Nephron (organoid): ENCODE measurements around the gene COL10A1.

Experiments used
- H3K27ac Mint-ChIP-seq, 3 experiments: 2 replicates each; pipeline ENCODE4 v1.8.0; 2020; ENCODE audit warnings: mixed read lengths in 3 of 3, mild to moderate bottlenecking in 2 of 3, moderate library complexity in 1 of 3
- H3K27me3 Mint-ChIP-seq: 2 replicates; pipeline ENCODE4 v1.8.0; 2021; ENCODE audit warnings: low read depth, mild to moderate bottlenecking, moderate library complexity, mixed read lengths
- H3K36me3 Mint-ChIP-seq: 2 replicates; pipeline ENCODE4 v1.8.0; 2020; ENCODE audit warnings: low read depth, mixed read lengths
- H3K4me1 Mint-ChIP-seq: 2 replicates; pipeline ENCODE4 v1.8.0; 2020; ENCODE audit warnings: mixed read lengths
- H3K4me3 Mint-ChIP-seq, 3 experiments: 2 replicates each; pipeline ENCODE4 v1.8.0; 2020; ENCODE audit warnings: mild to moderate bottlenecking in 3 of 3, mixed read lengths in 3 of 3, moderate library complexity in 2 of 3
- H3K9me3 Mint-ChIP-seq: 2 replicates; pipeline ENCODE4 v1.8.0; 2020; ENCODE audit warnings: mixed read lengths
- CTCF ChIP-seq, 3 experiments: fragments of 200-600 bp; sonication (generic); IDR thresholded peaks; one replicate each; pipeline ENCODE4 v1.5.0; 2021; ENCODE audit warnings: antibody characterized with exemption in 3 of 3; ENCODE audit not compliant: unreplicated experiment in 3 of 3

The COL10A1 gene

GRCh38 chr6:116156405-116157326, 30.7 kb upstream of the COL10A1 start:
- Mint-ChIP-seq H3K4me1 (peaks cover 5% of the 10 kb centered on the region), H3K36me3 (peaks cover 9% of the 10 kb centered on the region), H3K27me3 (no peaks in the 10 kb centered on the region), H3K9me3 (no peaks in the 10 kb centered on the region), H3K27ac (no peak overlapping the region), H3K4me3 (no peak overlapping the region)
- no peak for TF ChIP-seq CTCF (IDR thresholded peaks at IDR 0.05; ENCODE audit: unreplicated experiment in 3 of 3)

GRCh38 chr6:116154887-116155286, 29.0 kb upstream of the COL10A1 start:
- no peaks in the 10 kb centered on the region for H3K9me3 Mint-ChIP-seq
- peaks cover 3% of the 10 kb centered on the region for H3K36me3 Mint-ChIP-seq
- no peak for TF ChIP-seq CTCF (IDR thresholded peaks at IDR 0.05; ENCODE audit: unreplicated experiment in 3 of 3)
- no peak overlapping the region for H3K4me3 Mint-ChIP-seq
- no peaks in the 10 kb centered on the region for H3K27me3 Mint-ChIP-seq
- no peak overlapping the region for H3K27ac Mint-ChIP-seq
- H3K4me1 Mint-ChIP-seq = peaks cover 5% of the 10 kb centered on the region

- no peaks in the 10 kb centered on the region for H3K27me3 Mint-ChIP-seq
- peaks cover 5% of the 10 kb centered on the region for H3K4me1 Mint-ChIP-seq
- TF ChIP-seq CTCF (IDR thresholded peaks at IDR 0.05; ENCODE audit: unreplicated experiment in 3 of 3) = no peak
- no peaks in the 10 kb centered on the region for H3K9me3 Mint-ChIP-seq
- peak overlapping the region in 1 of 3 experiments; percentile 23 for H3K27ac Mint-ChIP-seq
- no peak overlapping the region for H3K4me3 Mint-ChIP-seq
- no peaks in the 10 kb centered on the region for H3K36me3 Mint-ChIP-seq
Observed at GRCh38 chr6:116152620-116153019, 26.7 kb upstream of the COL10A1 start.

GRCh38 chr6:116145803-116146675, 20.1 kb upstream of the COL10A1 start:
- no peaks in the 10 kb centered on the region for H3K36me3 Mint-ChIP-seq
- H3K27me3 Mint-ChIP-seq = no peaks in the 10 kb centered on the region
- H3K4me3 Mint-ChIP-seq = no peak overlapping the region
- H3K27ac Mint-ChIP-seq = no peak overlapping the region
- H3K9me3 Mint-ChIP-seq = no peaks in the 10 kb centered on the region
- H3K4me1 Mint-ChIP-seq = peaks cover 10% of the 10 kb centered on the region
- no peak for TF ChIP-seq CTCF (IDR thresholded peaks at IDR 0.05; ENCODE audit: unreplicated experiment in 3 of 3)

- TF ChIP-seq CTCF (IDR thresholded peaks at IDR 0.05; ENCODE audit: unreplicated experiment in 3 of 3) = no peak
- H3K27ac Mint-ChIP-seq = no peak overlapping the region
Observed at GRCh38 chr6:116144605-116145004, 18.7 kb upstream of the COL10A1 start.

More at GRCh38 chr6:116144605-116145004, 18.7 kb upstream of the COL10A1 start:
- Mint-ChIP-seq H3K9me3 (no peaks in the 10 kb centered on the region), H3K36me3 (no peaks in the 10 kb centered on the region), H3K4me3 (no peak overlapping the region), H3K4me1 (peaks cover 10% of the 10 kb centered on the region), H3K27me3 (no peaks in the 10 kb centered on the region)
